ENCODE measurements around the gene SMKR1.

DNA sequence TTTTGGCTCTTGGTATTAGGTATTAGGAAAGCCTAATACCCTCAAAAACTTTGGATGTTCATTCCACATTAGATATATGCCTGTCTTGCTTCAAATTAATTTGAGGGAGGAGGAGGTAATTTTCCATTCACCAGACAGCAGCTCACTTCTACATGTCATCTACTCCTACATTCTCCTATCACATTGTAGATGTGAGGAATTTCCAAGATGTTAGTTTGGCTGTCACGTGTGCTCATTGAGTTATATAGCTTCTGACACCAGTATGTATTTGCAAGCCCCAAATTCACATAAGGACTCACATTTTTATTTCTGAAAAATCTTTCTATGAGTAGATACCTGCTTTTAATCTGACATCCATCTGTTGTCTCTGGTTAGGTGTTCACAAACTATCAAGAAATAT, 22.5 kb upstream of the SMKR1 start:
- TF ChIP-seq CTCF (IDR thresholded peaks at IDR 0.05; ENCODE audit: borderline replicate concordance, extremely low read depth, low read length, poor library complexity, severe bottlenecking) (no peak), EZH2 (IDR thresholded peaks at IDR 0.05; ENCODE audit: borderline replicate concordance, low read depth, low read length, severe bottlenecking) (no peak)

Measured in DND-41 (cell line).